Choroid plexus epithelial cell (primary cell): ENCODE data around the gene LRRC10B.
A peak's percentile ranks its signal among the peaks of the same experiment; 100 is the strongest.

ENCODE experiments used
- DNase-seq: peaks from one replicate; pipeline ENCODE4 v3.0.0-alpha.2; 2010; ENCODE audit warnings: low read depth
- H3K4me3 ChIP-seq: 2 replicates; pipeline ENCODE4 v1.5.1; 2011; ENCODE audit warnings: low read depth, mild to moderate bottlenecking, control low read depth, low read length, moderate library complexity
- CTCF ChIP-seq: conservative IDR thresholded peaks from 2 replicates; pipeline ENCODE4 v1.5.1; 2011; ENCODE audit warnings: low read depth, mild to moderate bottlenecking, control low read depth, inconsistent platforms, low read length, moderate library complexity

LRRC10B gene

GRCh38 chr11:61515686-61516085 lies 7.1 kb downstream of the LRRC10B start:
- H3K4me3 ChIP-seq = no peak overlapping the region
- no peak for TF ChIP-seq CTCF

GRCh38 chr11:61516191-61516590 lies 7.6 kb downstream of the LRRC10B start:
- no peak overlapping the region for H3K4me3 ChIP-seq
- TF ChIP-seq CTCF = no peak
- DNase-seq = no peak

More at GRCh38 chr11:61515686-61516085, 7.1 kb downstream of the LRRC10B start:
- no peak for DNase-seq

GRCh38 chr11:61516675-61517572 lies 8.4 kb downstream of the LRRC10B start:
- DNase-seq = peak; percentile 34

GRCh38 chr11:61518032-61518795 lies 9.7 kb downstream of the LRRC10B start:
- DNase-seq = no peak
- H3K4me3 ChIP-seq = no peak overlapping the region
- no peak for TF ChIP-seq CTCF

More at GRCh38 chr11:61516675-61517572, 8.4 kb downstream of the LRRC10B start:
- TF ChIP-seq CTCF = peak; percentile 99
- H3K4me3 ChIP-seq = peak overlapping the region; percentile 24

- no peak overlapping the region for H3K4me3 ChIP-seq
- no peak for TF ChIP-seq CTCF
- DNase-seq = no peak
Measured at GRCh38 chr11:61522881-61523280, 14.3 kb downstream of the LRRC10B start.

- no peak for TF ChIP-seq CTCF
- DNase-seq = no peak
- no peak overlapping the region for H3K4me3 ChIP-seq
Measured at GRCh38 chr11:61524446-61524845, 15.9 kb downstream of the LRRC10B start.
